WTC11 (cell line): ENCODE data around the gene SPEF1. TPM values are rescaled to one million over a fixed set of nuclear protein-coding genes. Genes with fewer than 3 reads are reported as not detected.

Experiments used
- ATAC-seq: fragments of 200-7000 bp; cut with Tn5 transposase; 2 replicates; pipeline ENCODE4 v1.10.0; 2021; ENCODE audit warnings: mild to moderate bottlenecking, moderate library complexity
- CTCF ChIA-PET: fragments of 300-600 bp; sonication (Branson Sonifier 250); formaldehyde crosslinking; loops from one replicate; lab custom pipeline; 2021; ENCODE audit warnings: antibody characterized with exemption; lab: Charles Lee
- POLR2A ChIA-PET: fragments of 350-600 bp; sonication (Branson Sonifier 250); formaldehyde crosslinking; loops from one replicate; lab custom pipeline; 2021; ENCODE audit warnings: antibody characterized with exemption; lab: Charles Lee
- DNase-seq: peaks from one replicate; pipeline ENCODE4 v3.0.0; 2021; ENCODE audit warnings: low spot score
- H3K27ac Mint-ChIP-seq: 2 replicates; pipeline ENCODE4 v1.8.0; 2021; ENCODE audit warnings: mixed read lengths
- H3K27me3 Mint-ChIP-seq: 2 replicates; pipeline ENCODE4 v1.8.0; 2021; ENCODE audit warnings: low read depth, mild to moderate bottlenecking, moderate library complexity, mixed read lengths
- H3K36me3 Mint-ChIP-seq: 2 replicates; pipeline ENCODE4 v1.8.0; 2021; ENCODE audit warnings: mixed read lengths
- H3K4me1 Mint-ChIP-seq: 2 replicates; pipeline ENCODE4 v1.8.0; 2022; ENCODE audit warnings: mixed read lengths
- H3K4me3 Mint-ChIP-seq: 2 replicates; pipeline ENCODE4 v1.8.0; 2021; ENCODE audit warnings: mild to moderate bottlenecking, moderate library complexity, mixed read lengths
- H3K9me3 Mint-ChIP-seq: 2 replicates; pipeline ENCODE4 v1.8.0; 2021; ENCODE audit warnings: mixed read lengths
- CREB1 ChIP-seq: sonication (generic); formaldehyde crosslinking; IDR thresholded peaks from 2 replicates; pipeline ENCODE4 v1.8.0; 2023; ENCODE audit warnings: mild to moderate bottlenecking, missing genetic modification reagents
- ELF4 ChIP-seq: sonication (generic); formaldehyde crosslinking; IDR thresholded peaks from 2 replicates; pipeline ENCODE4 v1.8.1; 2022; ENCODE audit warnings: low read depth, mild to moderate bottlenecking, moderate library complexity, missing genetic modification reagents
- ETV6 ChIP-seq: sonication (generic); formaldehyde crosslinking; IDR thresholded peaks from 2 replicates; pipeline ENCODE4 v1.8.1; 2022; ENCODE audit warnings: mild to moderate bottlenecking, missing genetic modification reagents
- IRF1 ChIP-seq: sonication (generic); formaldehyde crosslinking; IDR thresholded peaks from 2 replicates; pipeline ENCODE4 v1.8.0; 2023; ENCODE audit warnings: missing genetic modification reagents
- IRF2 ChIP-seq: sonication (generic); formaldehyde crosslinking; IDR thresholded peaks from 2 replicates; pipeline ENCODE4 v1.8.0; 2022; ENCODE audit warnings: low read depth, missing genetic modification reagents, borderline replicate concordance
- NFATC4 ChIP-seq: fragments of 250-450 bp; sonication (Bioruptor Pico); IDR thresholded peaks from 2 replicates; pipeline ENCODE4 v1.9.0; 2021; ENCODE audit warnings: mild to moderate bottlenecking
- RELA ChIP-seq: sonication (generic); formaldehyde crosslinking; IDR thresholded peaks from 2 replicates; pipeline ENCODE4 v1.8.1; 2022; ENCODE audit warnings: missing genetic modification reagents, mild to moderate bottlenecking, borderline replicate concordance
- SMAD4 ChIP-seq: sonication (generic); formaldehyde crosslinking; IDR thresholded peaks from 2 replicates; pipeline ENCODE4 v1.8.0; 2022; ENCODE audit warnings: mild to moderate bottlenecking, missing genetic modification reagents
- SOX15 ChIP-seq: fragments of 250-450 bp; sonication (Bioruptor Pico); IDR thresholded peaks from 2 replicates; pipeline ENCODE4 v1.9.0; 2021; ENCODE audit warnings: mild to moderate bottlenecking
- TCF7 ChIP-seq: sonication (generic); formaldehyde crosslinking; IDR thresholded peaks from 2 replicates; pipeline ENCODE4 v1.8.0; 2022; ENCODE audit warnings: mild to moderate bottlenecking, low read depth, missing genetic modification reagents, moderate library complexity
- TEAD1 ChIP-seq: sonication (generic); formaldehyde crosslinking; IDR thresholded peaks from 2 replicates; pipeline ENCODE4 v1.8.0; 2022; ENCODE audit warnings: mild to moderate bottlenecking, missing genetic modification reagents
- USF2 ChIP-seq: sonication (generic); formaldehyde crosslinking; IDR thresholded peaks from 2 replicates; pipeline ENCODE4 v1.8.1; 2023; ENCODE audit warnings: mild to moderate bottlenecking, missing genetic modification reagents, moderate library complexity
- ZBTB21 ChIP-seq: sonication (generic); formaldehyde crosslinking; IDR thresholded peaks from 2 replicates; pipeline ENCODE4 v1.8.1; 2023; ENCODE audit warnings: mild to moderate bottlenecking, missing genetic modification reagents, borderline replicate concordance
- ZNF219 ChIP-seq: sonication (generic); formaldehyde crosslinking; IDR thresholded peaks from 2 replicates; pipeline ENCODE4 v1.8.0; 2023; ENCODE audit warnings: missing genetic modification reagents, mild to moderate bottlenecking, borderline replicate concordance
- ZNF232 ChIP-seq: sonication (generic); formaldehyde crosslinking; IDR thresholded peaks from 2 replicates; pipeline ENCODE4 v1.8.0; 2022; ENCODE audit warnings: mild to moderate bottlenecking, missing genetic modification reagents
- ZNF317 ChIP-seq: sonication (generic); formaldehyde crosslinking; IDR thresholded peaks from 2 replicates; pipeline ENCODE4 v1.8.1; 2023; ENCODE audit warnings: low read depth, mild to moderate bottlenecking, moderate library complexity, missing genetic modification reagents, borderline replicate concordance
- ZSCAN18 ChIP-seq: fragments of 250-450 bp; sonication (Bioruptor Pico); IDR thresholded peaks from 2 replicates; pipeline ENCODE4 v2.1.2; 2022; ENCODE audit warnings: mild to moderate bottlenecking, moderate library complexity
- total RNA-seq: library from RNA; stranded (reverse); gene quantifications from 3 replicates; pipeline ENCODE4 v1.2.3, GENCODE V29; 2021
- TF ChIP-seq, protein P1 (sequence below): sonication (generic); formaldehyde crosslinking; IDR thresholded peaks from 2 replicates; pipeline ENCODE4 v1.8.1; 2023; ENCODE audit warnings: mild to moderate bottlenecking, missing genetic modification reagents
- TF ChIP-seq, protein P2 (sequence below): fragments of 250-450 bp; sonication (Bioruptor Pico); IDR thresholded peaks from 2 replicates; pipeline ENCODE4 v1.9.0; 2021; ENCODE audit warnings: mild to moderate bottlenecking
- TF ChIP-seq, protein P3 (sequence below): sonication (generic); formaldehyde crosslinking; IDR thresholded peaks from 2 replicates; pipeline ENCODE4 v1.8.0; 2023; ENCODE audit warnings: mild to moderate bottlenecking, missing genetic modification reagents
- TF ChIP-seq, protein P4 (sequence below): fragments of 250-450 bp; sonication (Bioruptor Pico); conservative IDR thresholded peaks from 2 replicates; pipeline ENCODE4 v1.9.0; 2021; ENCODE audit warnings: mild to moderate bottlenecking
- TF ChIP-seq, protein P5 (sequence below): sonication (generic); formaldehyde crosslinking; IDR thresholded peaks from 2 replicates; pipeline ENCODE4 v1.8.1; 2022; ENCODE audit warnings: mild to moderate bottlenecking, missing genetic modification reagents, moderate library complexity, borderline replicate concordance
- TF ChIP-seq, protein P6 (sequence below): sonication (generic); formaldehyde crosslinking; IDR thresholded peaks from 2 replicates; pipeline ENCODE4 v1.8.0; 2022; ENCODE audit warnings: mild to moderate bottlenecking, missing genetic modification reagents

Gene SPEF1
- total RNA-seq, 1 experiment from 2014 or later, result 0.72 TPM

DNA sequence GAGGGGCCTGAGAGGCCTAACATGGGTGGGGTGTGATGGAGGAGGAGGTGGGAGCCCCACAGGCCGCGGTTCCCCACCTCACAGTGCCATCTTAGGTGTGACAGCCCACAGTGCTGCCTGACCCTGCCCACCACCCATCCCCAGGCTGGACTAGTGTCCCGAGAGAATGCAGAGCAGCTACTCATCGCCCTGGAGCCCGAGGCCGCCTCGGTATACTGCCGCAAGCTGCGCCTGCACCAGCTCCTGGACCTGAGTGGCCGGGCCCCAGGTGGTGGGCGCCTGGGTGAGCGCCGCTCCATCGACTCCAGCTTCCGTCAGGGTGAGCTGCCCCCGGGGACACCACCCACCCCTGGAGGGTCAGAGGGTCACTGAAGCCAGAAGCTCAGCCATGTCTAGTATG, 33.2 kb downstream of the SPEF1 start:
- H3K4me1 Mint-ChIP-seq, result peaks cover 19% of the 10 kb centered on the region
- DNase-seq, result no peak
- H3K27me3 Mint-ChIP-seq, result peaks cover 56% of the 10 kb centered on the region
- H3K4me3 Mint-ChIP-seq, result no peak overlapping the region
- H3K9me3 Mint-ChIP-seq, result no peaks in the 10 kb centered on the region
- POLR2A ChIA-PET, result interaction anchor here (0.5 to 0.6 kb wide), 2 partner anchors 29 to 185 kb away, joined by 3 to 4 read pairs; no protein-coding TSS in a partner anchor
- TF ChIP-seq SMAD4 (CRISPR knock-in tag) (no peak), IRF2 (no peak), TEAD1 (CRISPR knock-in tag) (no peak), ZNF317 (CRISPR knock-in tag) (no peak), TCF7 (CRISPR knock-in tag) (no peak), ZNF219 (CRISPR knock-in tag) (no peak), CREB1 (CRISPR knock-in tag) (no peak), ZBTB21 (CRISPR knock-in tag) (no peak)
- TF ChIP-seq, protein P1, sequence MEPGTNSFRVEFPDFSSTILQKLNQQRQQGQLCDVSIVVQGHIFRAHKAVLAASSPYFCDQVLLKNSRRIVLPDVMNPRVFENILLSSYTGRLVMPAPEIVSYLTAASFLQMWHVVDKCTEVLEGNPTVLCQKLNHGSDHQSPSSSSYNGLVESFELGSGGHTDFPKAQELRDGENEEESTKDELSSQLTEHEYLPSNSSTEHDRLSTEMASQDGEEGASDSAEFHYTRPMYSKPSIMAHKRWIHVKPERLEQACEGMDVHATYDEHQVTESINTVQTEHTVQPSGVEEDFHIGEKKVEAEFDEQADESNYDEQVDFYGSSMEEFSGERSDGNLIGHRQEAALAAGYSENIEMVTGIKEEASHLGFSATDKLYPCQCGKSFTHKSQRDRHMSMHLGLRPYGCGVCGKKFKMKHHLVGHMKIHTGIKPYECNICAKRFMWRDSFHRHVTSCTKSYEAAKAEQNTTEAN (CRISPR knock-in tag), result no peak
- TF ChIP-seq, protein P2, sequence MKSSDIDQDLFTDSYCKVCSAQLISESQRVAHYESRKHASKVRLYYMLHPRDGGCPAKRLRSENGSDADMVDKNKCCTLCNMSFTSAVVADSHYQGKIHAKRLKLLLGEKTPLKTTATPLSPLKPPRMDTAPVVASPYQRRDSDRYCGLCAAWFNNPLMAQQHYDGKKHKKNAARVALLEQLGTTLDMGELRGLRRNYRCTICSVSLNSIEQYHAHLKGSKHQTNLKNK (CRISPR knock-in tag), result no peak
- TF ChIP-seq, protein P3, sequence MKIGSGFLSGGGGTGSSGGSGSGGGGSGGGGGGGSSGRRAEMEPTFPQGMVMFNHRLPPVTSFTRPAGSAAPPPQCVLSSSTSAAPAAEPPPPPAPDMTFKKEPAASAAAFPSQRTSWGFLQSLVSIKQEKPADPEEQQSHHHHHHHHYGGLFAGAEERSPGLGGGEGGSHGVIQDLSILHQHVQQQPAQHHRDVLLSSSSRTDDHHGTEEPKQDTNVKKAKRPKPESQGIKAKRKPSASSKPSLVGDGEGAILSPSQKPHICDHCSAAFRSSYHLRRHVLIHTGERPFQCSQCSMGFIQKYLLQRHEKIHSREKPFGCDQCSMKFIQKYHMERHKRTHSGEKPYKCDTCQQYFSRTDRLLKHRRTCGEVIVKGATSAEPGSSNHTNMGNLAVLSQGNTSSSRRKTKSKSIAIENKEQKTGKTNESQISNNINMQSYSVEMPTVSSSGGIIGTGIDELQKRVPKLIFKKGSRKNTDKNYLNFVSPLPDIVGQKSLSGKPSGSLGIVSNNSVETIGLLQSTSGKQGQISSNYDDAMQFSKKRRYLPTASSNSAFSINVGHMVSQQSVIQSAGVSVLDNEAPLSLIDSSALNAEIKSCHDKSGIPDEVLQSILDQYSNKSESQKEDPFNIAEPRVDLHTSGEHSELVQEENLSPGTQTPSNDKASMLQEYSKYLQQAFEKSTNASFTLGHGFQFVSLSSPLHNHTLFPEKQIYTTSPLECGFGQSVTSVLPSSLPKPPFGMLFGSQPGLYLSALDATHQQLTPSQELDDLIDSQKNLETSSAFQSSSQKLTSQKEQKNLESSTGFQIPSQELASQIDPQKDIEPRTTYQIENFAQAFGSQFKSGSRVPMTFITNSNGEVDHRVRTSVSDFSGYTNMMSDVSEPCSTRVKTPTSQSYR, result no peak
- H3K27ac Mint-ChIP-seq, result no peak overlapping the region
- peaks cover 5% of the 10 kb centered on the region; the same call in 1 of the 2 replicates for H3K36me3 Mint-ChIP-seq
- CTCF ChIA-PET, result interaction anchor here (0.5 to 8.7 kb wide), 6 partner anchors 17 to 74 kb away, joined by 3 to 195 read pairs (median 26); partner anchors contain the start of genes ADISSP and HSPA12B
- no peak for ATAC-seq

DNA sequence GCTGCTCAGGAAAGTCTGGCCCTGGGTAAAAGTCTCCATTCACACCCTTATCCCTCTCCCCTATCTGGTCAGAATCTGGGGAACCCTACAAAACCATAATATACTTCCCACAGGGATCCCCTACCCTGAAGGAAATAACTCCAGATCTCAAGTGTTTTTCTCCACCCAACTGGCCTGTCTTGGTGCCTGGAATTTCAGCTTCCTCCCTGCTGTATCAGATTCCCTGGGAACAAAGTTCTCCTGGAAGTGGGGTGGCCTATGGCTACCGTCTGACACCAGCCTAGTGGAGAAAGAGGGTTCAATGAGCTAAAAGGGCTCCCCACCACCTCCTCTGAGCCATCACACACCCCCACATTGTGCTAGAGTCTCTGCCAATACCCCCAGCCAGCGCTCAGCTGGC, 33.8 kb downstream of the SPEF1 start:
- peaks cover 19% of the 10 kb centered on the region for H3K4me1 Mint-ChIP-seq
- H3K27ac Mint-ChIP-seq, result no peak overlapping the region
- POLR2A ChIA-PET, result no interaction called here
- ATAC-seq, result no peak
- H3K36me3 Mint-ChIP-seq, result peaks cover 5% of the 10 kb centered on the region; the same call in 1 of the 2 replicates
- H3K27me3 Mint-ChIP-seq, result peaks cover 56% of the 10 kb centered on the region
- no peak overlapping the region for H3K4me3 Mint-ChIP-seq
- no peak for DNase-seq
- CTCF ChIA-PET, result interaction anchor here (1.2 to 8.7 kb wide), 4 partner anchors 16 to 36 kb away, joined by 3 to 195 read pairs (median 46); partner anchors contain the start of gene ADISSP
- no peaks in the 10 kb centered on the region for H3K9me3 Mint-ChIP-seq
- TF ChIP-seq ELF4 (CRISPR knock-in tag) (no peak), SOX15 (CRISPR knock-in tag) (no peak), RELA (CRISPR knock-in tag) (no peak), NFATC4 (CRISPR knock-in tag) (no peak), ZNF232 (no peak), ZSCAN18 (CRISPR knock-in tag) (no peak), USF2 (CRISPR knock-in tag) (no peak), IRF1 (CRISPR knock-in tag) (no peak), TEAD1 (CRISPR knock-in tag) (no peak), CREB1 (CRISPR knock-in tag) (no peak), ETV6 (CRISPR knock-in tag) (no peak)
- TF ChIP-seq, protein P4, sequence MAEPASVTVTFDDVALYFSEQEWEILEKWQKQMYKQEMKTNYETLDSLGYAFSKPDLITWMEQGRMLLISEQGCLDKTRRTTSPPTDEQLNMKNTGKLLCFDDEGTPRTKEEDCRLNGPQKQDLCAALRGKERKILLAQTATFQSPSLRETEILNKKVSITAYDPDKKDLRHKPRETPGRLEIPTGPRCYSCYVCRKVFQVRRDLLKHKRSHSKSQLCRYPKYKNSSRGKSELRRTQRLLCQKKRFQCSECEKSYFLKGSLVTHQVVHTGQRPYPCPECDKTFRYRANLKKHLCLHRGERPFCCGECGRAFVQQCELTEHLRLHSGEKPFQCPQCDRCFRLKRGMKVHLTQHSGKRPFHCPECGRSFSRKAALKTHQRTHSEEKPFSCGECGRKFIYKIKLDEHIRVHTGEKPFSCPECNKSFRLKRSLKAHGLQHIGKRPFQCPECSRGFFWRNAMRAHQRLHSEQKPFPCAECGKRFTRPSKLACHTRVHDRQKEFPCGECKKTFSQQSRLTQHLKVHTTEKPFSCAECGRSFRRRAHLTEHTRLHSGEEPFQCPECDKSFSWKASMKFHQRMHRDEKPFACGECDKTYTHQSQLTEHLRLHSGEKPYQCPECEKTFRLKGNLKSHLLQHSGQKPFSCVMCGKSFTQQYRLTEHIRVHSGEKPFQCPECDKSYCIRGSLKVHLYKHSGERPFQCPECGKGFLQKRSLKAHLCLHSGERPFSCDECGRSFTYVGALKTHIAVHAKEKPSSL, result no peak
- TF ChIP-seq, protein P5, sequence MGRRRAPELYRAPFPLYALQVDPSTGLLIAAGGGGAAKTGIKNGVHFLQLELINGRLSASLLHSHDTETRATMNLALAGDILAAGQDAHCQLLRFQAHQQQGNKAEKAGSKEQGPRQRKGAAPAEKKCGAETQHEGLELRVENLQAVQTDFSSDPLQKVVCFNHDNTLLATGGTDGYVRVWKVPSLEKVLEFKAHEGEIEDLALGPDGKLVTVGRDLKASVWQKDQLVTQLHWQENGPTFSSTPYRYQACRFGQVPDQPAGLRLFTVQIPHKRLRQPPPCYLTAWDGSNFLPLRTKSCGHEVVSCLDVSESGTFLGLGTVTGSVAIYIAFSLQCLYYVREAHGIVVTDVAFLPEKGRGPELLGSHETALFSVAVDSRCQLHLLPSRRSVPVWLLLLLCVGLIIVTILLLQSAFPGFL (CRISPR knock-in tag), result no peak
- TF ChIP-seq, protein P6, sequence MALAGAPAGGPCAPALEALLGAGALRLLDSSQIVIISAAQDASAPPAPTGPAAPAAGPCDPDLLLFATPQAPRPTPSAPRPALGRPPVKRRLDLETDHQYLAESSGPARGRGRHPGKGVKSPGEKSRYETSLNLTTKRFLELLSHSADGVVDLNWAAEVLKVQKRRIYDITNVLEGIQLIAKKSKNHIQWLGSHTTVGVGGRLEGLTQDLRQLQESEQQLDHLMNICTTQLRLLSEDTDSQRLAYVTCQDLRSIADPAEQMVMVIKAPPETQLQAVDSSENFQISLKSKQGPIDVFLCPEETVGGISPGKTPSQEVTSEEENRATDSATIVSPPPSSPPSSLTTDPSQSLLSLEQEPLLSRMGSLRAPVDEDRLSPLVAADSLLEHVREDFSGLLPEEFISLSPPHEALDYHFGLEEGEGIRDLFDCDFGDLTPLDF (CRISPR knock-in tag), result no peak
